HG03045 (cell line): Measurements from ENCODE around the gene TMEM232.
"Not testable (repeated sequence)": the region's sequence is repeated elsewhere in the genome, so short reads cannot be mapped to it uniquely, and the experiment has no call there.

Source experiments
- ATAC-seq: cut with Tn5 transposase; IDR thresholded peaks from one replicate; pipeline ENCODE4 v1.9.1; 2021; ENCODE audit warnings: mild to moderate bottlenecking, moderate library complexity; ENCODE audit not compliant: unreplicated experiment

TMEM232 gene

DNA sequence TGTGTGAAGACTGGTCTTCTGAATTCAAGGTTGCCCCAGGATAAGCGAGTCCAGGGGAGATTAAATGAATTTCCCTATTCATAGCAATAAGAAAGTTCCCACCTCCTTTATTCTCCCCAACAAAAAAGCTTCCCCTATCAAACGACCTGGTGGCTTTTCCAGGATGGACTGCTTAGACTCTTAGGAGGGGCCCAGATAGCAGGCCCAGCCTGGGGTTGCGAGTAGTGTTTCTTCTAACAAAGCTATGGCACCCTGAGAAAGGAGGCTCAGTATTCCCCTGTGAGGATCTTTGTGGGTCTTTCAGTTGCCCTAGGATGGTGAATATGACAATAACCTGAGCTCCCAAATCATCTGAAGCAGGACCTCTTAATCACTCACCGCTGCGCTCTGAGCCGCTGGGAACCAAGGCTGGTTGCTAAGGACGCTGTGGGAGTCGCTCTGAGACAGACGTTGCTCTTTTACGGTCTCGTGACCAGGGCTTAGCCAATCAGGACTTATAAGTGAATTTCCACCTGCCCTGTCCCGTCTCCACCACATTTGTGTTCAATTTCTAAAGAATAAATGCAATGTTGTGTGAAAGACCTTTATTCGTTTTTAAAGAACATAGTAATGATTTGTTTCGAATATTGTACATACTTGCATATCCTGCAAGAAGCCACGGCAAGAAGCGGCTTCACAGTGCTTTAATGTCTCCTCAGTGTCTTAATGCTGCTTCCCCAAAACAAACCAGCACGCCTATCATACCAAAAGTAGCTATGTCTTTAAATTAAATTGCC is at the start of gene TMEM232:
TMEM232 (minus strand) TSS at position 423 of the 776 bp plus-strand sequence. CDS start 59,319 bp downstream, outside the sequence.
- peak; percentile 100 for ATAC-seq

DNA sequence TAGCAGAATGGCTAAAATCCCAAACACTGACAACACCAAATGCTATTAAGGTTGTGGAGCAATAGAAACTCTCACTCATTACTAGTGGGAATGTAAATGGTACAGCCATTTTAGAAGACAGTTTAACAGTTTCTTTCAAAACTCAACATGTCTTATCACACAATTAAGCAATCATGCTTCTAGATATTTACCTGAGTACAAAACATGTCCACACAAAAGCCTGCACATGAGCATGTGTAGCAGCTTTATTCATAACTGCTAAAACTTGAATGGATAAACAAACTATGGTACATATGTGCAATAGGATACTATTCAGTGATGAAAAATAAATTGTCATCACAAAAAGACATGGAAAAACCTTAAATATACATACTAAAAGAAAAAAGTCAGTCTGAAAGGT is 43.8 kb upstream of the TMEM232 start:
- no peak for ATAC-seq

DNA sequence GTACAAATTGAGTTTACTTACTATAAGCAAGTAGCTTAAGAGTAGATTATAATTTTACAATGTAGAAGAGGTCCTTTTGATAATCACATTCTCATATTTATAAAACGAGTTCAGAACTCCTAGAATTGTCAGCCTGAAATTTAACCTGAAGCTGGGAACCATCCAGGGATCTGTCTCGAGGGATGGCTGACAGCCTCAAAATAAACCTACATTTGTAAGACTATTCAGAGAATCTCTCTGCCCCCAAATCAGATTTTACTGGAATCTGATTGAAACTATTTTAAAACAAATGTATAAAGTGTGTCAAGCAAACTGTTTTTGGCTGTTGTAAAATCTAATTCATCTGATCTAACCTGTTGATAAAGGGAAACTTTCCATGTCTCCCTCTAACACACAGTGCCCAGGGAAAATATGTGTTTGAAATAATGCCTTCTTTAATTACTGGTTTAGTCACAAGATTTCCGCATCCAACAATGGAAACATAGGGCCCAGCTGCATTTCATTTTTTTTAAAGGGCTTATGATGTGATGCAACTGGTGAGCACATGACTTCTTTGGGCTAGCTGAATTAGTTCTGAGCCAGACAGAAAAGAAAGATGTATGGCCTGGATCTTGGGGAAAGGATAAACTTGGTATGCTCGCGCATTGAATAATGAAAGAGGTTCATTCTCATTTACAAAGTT is 42.7 kb upstream of the TMEM232 start:
- ATAC-seq = no peak

DNA sequence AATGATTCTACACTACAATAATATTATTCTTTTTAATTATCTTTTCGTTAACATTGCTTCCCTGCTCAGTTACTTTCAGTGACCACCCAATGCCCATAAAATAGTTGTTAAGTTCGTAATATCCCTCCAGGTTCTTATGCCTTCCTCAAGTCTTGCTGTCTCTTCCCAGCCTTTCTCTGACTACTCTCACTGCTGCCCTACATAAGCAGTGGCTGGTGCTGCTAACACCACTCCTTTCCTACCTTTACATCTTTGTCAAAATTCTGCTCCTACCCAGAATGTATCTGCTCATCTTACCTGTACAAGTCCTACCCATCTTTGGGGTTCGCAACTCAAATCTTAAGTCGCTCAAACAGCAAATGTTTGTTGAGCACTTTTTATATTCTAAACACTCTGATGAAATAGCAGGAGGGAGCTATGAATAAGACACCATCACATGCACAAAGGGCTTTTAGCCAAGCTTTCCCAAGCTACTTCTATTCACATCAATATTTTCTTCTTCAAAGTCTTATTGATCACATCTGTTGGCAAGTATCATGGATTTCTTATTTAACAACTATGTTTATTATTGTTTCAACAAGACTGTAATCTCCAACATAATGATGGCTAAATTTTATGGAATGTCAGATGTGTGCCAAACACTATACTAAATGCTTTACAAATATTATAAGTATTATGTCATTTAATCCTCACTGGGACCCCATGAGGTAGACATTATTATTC is 41.8 kb upstream of the TMEM232 start:
- ATAC-seq = no peak

DNA sequence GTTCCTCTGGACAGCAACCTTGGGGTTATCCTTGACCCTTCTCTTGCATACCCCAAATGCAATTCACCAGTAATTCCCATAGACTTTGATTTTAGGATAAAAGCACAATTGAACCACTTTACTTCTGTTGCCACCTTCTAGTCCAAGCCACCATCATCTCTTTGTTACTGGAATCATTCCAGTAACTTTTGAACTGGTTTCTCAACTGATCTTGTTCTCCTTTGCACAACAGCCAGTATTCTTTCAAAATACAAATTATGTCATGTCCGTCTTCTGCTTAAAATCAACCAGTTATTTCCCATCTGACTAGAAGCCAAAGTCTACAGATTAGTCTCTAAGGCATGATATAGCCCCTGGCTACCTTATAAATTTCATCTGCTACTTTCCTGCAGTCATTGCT is 33.7 kb upstream of the TMEM232 start:
- no peak for ATAC-seq

DNA sequence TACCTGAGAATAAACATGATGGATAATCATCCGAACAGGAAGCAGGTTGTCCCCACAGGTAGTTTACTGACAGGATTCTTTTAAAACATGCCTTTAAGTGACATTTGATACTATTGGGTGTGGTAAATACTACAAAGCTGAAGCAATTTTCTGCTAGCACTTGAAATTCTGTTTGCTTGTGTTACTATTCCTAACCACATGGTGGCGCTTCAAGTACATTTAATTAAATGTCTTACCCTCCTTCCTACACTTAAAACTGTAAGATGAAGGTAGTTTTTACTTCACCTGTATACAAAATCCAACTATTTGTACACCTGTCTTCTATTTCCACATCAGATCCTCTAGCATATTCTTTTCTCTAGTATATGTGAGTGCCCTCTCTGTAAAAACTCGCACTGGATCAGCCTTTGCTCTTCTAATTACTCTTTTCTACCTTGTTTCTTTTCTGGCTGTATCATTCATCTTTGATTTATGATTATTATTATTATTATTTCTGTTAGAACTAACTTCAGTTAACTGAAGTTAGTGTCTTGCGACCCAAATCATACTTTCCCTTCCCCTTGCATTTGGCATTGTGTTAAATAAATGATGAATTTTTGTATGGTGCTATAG is 30.8 kb upstream of the TMEM232 start:
- no peak for ATAC-seq

DNA sequence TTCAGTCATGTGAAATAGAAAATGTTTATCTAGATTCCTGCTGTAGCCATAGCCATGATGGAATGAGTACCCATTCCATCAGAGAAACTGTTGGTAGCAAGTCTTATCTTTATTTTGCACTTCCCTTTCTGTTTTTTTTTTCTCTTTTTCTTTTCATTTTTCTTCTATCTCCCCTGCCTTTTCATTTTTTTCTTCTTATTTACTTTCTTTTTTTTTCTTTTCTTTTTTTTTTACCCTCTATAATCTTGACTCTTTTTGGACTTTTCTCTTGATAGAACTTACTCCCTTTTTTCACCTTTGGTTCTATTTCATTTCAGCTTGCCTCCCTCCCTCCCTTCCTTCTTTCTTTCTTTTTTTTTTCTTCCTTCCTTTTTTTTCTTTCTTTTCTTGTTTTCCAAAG is 27.7 kb upstream of the TMEM232 start:
- ATAC-seq = no peak

DNA sequence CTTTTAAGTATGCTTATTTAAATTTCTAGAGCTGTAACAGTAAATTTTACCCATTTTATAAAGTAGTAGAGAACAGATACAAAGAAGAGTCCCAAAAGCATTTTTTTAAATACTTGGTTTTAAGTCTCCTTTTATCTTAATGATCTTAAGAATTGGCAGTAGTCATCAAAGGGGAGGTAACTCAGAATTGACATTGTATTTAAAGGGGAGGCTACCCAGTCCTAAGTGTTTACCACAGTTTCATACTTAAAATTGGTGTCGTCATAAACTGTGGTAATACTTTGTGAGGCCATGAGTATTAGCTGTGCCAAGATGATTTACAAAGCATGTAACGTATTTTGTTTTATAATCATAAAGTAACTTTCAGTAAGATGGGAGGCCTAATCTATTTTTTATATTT is 27.1 kb upstream of the TMEM232 start:
- ATAC-seq = no peak

DNA sequence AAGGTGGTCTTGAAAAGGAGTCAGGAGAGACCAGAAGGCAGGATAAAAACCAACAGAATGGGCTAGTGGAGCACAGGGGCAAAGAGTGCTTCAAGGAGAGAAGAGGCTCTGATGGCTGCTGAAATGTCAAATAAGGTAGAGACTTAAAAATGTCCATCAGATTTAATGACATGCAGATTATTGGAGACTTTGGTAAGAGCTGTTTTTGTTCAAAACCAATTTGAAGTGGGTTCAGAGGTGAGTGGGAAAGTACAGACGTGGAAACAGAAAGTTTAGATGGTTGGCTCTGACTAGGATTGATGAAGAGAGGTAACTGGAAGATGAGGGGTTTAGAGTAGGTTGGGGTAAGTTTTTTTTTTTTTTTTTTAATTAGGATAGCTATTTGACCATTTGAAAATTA is 26.5 kb upstream of the TMEM232 start:
- peak; percentile 27 for ATAC-seq

DNA sequence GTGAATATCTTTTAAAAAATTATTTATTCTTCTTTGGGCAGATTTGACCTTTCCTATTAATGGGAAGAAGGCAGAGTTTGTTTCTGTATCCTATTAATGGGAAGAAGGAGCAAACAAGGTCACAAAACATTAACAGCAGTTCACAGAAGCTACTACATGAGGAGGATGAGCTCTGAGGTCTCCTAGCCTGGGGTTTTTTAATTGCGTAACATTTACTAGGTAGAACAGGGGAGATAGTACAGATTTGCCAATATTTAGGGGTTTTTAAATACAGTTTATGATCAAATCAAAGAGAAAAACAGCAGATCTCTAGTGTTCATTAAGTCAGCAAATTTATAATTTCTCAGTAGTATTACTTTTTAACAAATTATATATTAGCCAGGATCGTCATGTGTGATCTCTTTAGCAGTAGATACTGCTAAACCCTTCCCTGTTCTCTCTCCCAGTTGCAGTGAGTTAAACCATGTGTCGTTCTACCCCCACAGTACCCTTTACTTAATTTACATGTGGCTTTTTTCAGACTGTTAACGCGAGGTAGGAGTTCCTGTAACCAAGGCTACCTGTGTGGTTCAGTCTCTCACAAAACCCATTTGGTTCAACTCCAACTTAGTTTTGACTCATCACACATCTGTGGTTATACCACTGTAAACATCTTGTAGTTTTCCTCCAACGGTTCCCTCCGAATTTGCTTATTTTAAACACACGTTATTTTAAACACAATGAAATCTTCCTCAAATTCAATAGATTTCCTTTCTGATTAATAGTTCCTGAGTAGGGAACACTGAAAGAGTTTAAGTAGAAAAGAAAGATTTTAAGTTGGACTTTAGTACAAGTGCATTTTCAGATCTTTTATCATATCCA is 25.7 kb upstream of the TMEM232 start:
- ATAC-seq = peak; percentile 98

DNA sequence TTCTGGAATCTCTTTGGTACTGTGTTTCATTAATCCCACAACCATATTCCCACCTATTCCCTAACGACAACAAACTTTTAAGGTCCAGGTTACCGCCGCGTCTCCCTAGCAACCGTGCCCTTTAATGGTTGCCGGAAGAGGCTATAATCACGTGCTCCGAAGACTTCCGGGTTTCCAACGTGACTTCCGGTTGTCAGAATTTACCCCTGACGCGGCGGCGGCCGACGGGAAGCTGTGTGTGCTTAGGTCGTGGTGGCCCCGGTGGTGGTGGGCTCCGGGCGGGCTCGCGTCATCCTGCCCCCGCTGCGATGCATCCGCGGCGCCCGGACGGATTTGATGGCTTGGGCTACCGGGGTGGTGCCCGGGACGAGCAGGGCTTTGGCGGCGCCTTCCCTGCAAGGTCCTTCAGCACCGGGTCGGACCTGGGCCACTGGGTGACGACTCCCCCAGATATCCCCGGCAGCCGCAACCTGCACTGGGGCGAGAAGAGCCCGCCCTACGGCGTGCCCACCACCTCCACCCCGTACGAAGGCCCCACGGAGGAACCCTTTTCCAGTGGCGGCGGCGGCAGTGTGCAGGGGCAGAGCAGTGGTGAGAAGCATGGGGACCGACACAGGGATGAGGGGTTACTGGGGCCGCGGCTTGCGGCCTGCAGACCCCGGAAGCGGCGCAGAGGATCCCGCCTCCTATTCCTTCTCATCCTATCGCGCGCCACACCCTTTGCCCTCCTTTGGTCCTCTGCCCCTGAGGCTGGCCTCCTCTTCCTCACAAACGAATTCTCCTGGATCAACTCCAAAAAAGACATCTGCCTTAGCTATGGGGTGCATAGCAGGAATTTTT is 12.6 kb upstream of the TMEM232 start, which contains the start of gene SLC25A46:
SLC25A46 (plus strand) TSS at position 196 of the 840 bp plus-strand sequence; CDS start at position 309, 113 bp downstream.
- ATAC-seq = peak; percentile 97

DNA sequence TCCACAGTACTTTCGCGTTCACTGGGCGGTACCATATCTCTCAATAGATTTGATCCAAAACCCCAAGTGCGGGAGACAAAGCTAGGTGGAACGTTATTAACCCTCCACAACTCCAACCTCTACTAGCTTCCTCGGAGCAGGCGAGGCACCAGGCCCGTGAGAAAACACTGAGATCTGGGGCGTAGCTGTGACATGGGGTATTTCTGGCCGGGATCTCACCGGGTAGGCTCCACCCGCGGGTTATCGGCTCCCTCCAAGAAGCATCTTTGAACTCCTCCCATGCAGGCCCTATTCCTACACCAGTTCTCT is 12.0 kb upstream of the TMEM232 start:
- peak; percentile 66 for ATAC-seq

DNA sequence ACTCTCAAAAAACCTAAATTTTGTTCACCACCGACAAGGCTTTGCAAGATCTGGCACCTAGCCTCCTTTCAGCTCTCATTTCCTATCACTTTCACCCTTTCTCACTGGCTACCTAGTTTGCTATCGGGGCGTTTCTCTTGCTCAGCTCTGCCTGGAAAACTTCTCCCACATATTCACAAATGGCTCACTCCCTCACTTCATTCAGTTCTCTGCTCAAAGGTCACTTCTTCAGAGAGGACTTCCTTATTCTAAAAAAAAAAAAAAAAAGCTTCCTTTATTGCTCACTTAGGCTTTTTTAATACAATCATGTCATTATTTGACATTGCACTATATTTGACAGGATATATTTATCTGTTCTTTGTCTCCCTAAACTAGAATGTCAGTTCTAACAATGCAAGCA is 10.3 kb upstream of the TMEM232 start:
- no peak for ATAC-seq

DNA sequence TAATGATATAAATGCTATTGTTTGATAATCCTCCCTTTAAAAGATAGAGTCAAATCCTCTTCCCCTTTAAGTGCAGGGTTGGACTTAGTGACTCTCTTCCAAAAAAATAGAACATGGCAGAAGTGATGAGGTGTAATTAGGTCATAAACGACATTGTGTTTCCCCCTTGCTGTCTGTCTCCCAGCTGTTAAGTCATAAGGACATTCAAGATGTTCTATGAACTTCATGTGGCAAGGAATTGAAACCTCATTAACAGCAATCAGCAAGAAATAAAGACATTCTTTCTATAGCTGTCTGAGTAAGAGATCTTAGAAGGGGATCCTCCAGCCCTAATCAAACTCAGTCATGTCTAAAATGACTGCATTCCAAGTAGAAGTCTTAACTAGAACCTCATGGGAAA is 9.1 kb upstream of the TMEM232 start:
- no peak for ATAC-seq

DNA sequence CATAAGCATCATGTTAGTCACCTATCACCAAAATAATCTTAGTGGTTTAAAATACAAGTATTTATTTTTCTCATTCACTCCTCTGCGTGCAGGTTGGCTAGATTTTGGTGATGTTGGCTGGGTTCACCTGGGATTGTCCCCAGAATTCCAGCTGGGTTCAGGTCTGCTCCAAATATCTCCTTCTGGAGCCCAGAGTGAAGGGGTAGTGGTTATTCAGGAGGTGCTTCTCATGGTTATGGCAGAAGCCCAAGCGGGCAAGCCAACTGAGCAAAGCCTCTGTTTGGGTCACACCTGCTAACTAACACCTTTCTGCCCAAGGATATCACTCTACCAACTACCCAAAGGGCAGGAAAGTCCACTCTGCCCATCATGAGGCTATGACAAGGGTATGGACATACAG is 7.6 kb upstream of the TMEM232 start:
- ATAC-seq = no peak

DNA sequence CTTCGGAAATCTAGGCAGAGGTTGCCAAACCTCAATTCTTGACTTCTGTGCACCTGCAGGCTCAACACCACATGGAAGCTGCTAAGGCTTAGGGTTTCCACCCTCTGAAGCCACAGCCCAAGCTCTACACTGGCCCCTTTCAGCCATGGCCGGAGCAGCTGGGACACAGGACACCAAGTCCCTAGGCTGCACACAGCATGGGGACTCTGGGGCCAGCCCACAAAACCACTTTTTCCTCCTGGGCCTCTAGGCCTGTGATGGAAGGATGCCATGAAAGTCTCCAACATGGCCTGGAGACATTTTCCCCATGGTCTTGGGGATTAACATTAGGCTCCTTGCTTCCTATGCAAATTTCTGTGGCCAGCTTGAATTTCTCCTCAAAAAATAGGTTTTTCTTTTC is 5.0 kb upstream of the TMEM232 start:
- ATAC-seq = not testable (repeated sequence)

DNA sequence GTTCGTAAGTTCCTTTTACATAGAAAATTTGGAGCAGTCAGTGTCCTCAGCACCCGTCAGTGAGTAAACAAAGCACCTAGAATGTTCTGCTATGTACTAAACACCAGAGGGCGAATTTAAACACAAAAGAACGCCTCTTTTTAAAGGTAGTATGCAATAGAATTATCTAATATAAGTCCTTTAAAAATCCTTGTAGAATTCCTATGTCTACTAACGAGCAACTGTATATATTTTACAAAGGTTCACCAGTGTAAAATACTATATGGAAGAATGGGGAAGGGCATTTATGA is 499 bp upstream of the TMEM232 start:
- ATAC-seq = peak; percentile 50

DNA sequence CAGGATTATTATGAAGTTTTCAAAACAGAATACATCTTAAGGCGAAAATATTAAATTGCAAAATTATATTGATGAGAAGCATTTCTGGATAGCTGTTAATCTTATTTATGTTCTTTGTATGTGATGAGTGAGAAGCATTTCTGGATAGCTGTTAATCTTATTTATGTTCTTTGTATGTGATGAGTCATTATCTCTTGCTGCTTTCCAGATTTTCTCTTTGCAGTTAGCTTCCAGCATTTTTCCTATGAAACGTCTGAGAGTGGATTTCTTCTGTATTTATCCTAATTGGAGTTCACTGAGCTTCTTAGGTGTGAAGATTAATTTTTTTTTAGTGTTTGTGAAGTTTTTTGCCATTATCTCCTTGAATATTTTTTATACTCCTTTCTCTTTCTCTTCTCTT is 8.2 kb downstream of the TMEM232 start:
- no peak for ATAC-seq
